ENCODE measurements around the gene KRT86. TPM values are rescaled to one million over a fixed set of nuclear protein-coding genes. Genes with fewer than 3 reads are reported as not detected.

Gene KRT86
- total RNA-seq, 4 donors from 2014 or later: 1.7 TPM; not detected in 3

- TF ChIP-seq POLR2AphosphoS5 (IDR thresholded peaks at IDR 0.05) (no peak), EP300 (IDR thresholded peaks at IDR 0.05) (no peak), POLR2A (IDR thresholded peaks at IDR 0.05) (no peak), CTCF (IDR thresholded peaks at IDR 0.05) (no peak)
- H3K27ac ChIP-seq: no peak within 1 kb of the TSS
- ATAC-seq: no peak
- H3K36me3 ChIP-seq: no peaks in the 10 kb centered on the region
- no peak within 1 kb of the TSS for H3K4me3 ChIP-seq
- WGBS, 2 donors (ENCODE audit: low coverage in 1 of 2): 32% methylated on average over 13 of the region's 35 CpGs; no CpG with 5 or more reads in 1 of the 2 donors
- peaks cover 39% of the 10 kb centered on the region for H3K27me3 ChIP-seq
- no peaks in the 10 kb centered on the region for H3K9me3 ChIP-seq
- H3K4me1 ChIP-seq: no peaks in the 10 kb centered on the region
Measured at GRCh38 chr12:52320784-52321400, 46.4 kb downstream of the KRT86 start, which contains the start of gene KRT83. TSS of gene KRT83 (minus strand) at chr12:52321398. CDS start at chr12:52321335, 63 bp downstream.

- Histone ChIP-seq H3K4me1 (no peaks in the 10 kb centered on the region), H3K27ac (no peak overlapping the region), H3K9me3 (no peaks in the 10 kb centered on the region), H3K4me3 (no peak overlapping the region), H3K27me3 (peaks cover 39% of the 10 kb centered on the region), H3K36me3 (no peaks in the 10 kb centered on the region)
- TF ChIP-seq CTCF (IDR thresholded peaks at IDR 0.05) (no peak), POLR2A (IDR thresholded peaks at IDR 0.05) (no peak), EP300 (IDR thresholded peaks at IDR 0.05) (no peak), POLR2AphosphoS5 (IDR thresholded peaks at IDR 0.05) (no peak)
- 38 to 50% methylated on average over 1 of the region's 4 CpGs for WGBS, 2 donors (ENCODE audit: low coverage in 1 of 2)
- ATAC-seq: no peak
Measured at GRCh38 chr12:52321418-52321817, 47.0 kb downstream of the KRT86 start.

GRCh38 chr12:52322069-52322468 lies 47.6 kb downstream of the KRT86 start:
- H3K27ac ChIP-seq: no peak overlapping the region
- TF ChIP-seq EP300 (IDR thresholded peaks at IDR 0.05) (no peak), CTCF (IDR thresholded peaks at IDR 0.05) (no peak), POLR2A (IDR thresholded peaks at IDR 0.05) (no peak), POLR2AphosphoS5 (IDR thresholded peaks at IDR 0.05) (no peak)
- H3K36me3 ChIP-seq: no peaks in the 10 kb centered on the region
- H3K4me3 ChIP-seq: no peak overlapping the region
- H3K27me3 ChIP-seq: peaks cover 39% of the 10 kb centered on the region
- H3K9me3 ChIP-seq: no peaks in the 10 kb centered on the region
- 100% methylated on average over 1 of the region's 1 CpG; no CpG with 5 or more reads in 1 of the 2 donors for WGBS, 2 donors (ENCODE audit: low coverage in 1 of 2)
- H3K4me1 ChIP-seq: no peaks in the 10 kb centered on the region
- ATAC-seq: no peak

- Histone ChIP-seq H3K27me3 (peaks cover 33% of the 10 kb centered on the region), H3K9me3 (no peaks in the 10 kb centered on the region), H3K4me1 (no peaks in the 10 kb centered on the region), H3K27ac (no peak overlapping the region), H3K4me3 (no peak overlapping the region), H3K36me3 (no peaks in the 10 kb centered on the region)
- 44% methylated on average over 1 of the region's 1 CpG; no CpG with 5 or more reads in 1 of the 2 donors for WGBS, 2 donors (ENCODE audit: low coverage in 1 of 2)
- TF ChIP-seq POLR2AphosphoS5 (IDR thresholded peaks at IDR 0.05) (no peak), EP300 (IDR thresholded peaks at IDR 0.05) (no peak), CTCF (IDR thresholded peaks at IDR 0.05) (no peak), POLR2A (IDR thresholded peaks at IDR 0.05) (no peak)
- no peak for ATAC-seq
Measured at GRCh38 chr12:52323001-52323400, 48.6 kb downstream of the KRT86 start.

Data from gastroesophageal sphincter (tissue), 4 donors.